KBM-7 (cell line): Measurements from ENCODE around the gene SSRP1.
A peak's percentile ranks its signal among the peaks of the same experiment; 100 is the strongest.

Experiments
- DNase-seq: peaks from one replicate; pipeline ENCODE4 v3.0.0-alpha.2; 2015
- in situ Hi-C: fragments of 300-500 bp; cut with MboI; formaldehyde crosslinking; loops from 2 replicates; pipeline ENCODE4 v1.14.3; 2020; ENCODE audit warnings: low sequenced_read_pairs, low pct_unique_long_range_greater_than_20kb, mixed read lengths

SSRP1 gene

GRCh38 chr11:57323167-57323854 lies 12.4 kb downstream of the SSRP1 start:
- no peak for DNase-seq
- in situ Hi-C loops = no loop called here

- no peak for DNase-seq
Measured at GRCh38 chr11:57322256-57323166, 13.2 kb downstream of the SSRP1 start.

GRCh38 chr11:57321388-57322255 lies 14.1 kb downstream of the SSRP1 start:
- peak; percentile 31 for DNase-seq
- in situ Hi-C loops = no loop called here

More at GRCh38 chr11:57322256-57323166, 13.2 kb downstream of the SSRP1 start:
- in situ Hi-C loops = no loop called here

GRCh38 chr11:57320719-57321387 lies 14.8 kb downstream of the SSRP1 start:
- DNase-seq = no peak
- in situ Hi-C loops = no loop called here

- in situ Hi-C loops = no loop called here
- DNase-seq = no peak
Measured at GRCh38 chr11:57320067-57320718, 15.5 kb downstream of the SSRP1 start.

- in situ Hi-C loops = no loop called here
- no peak for DNase-seq
Measured at GRCh38 chr11:57318178-57318577, 17.5 kb downstream of the SSRP1 start.

- no peak for DNase-seq
- in situ Hi-C loops = no loop called here
Measured at GRCh38 chr11:57316017-57316416, 19.7 kb downstream of the SSRP1 start.

- in situ Hi-C loops = no loop called here
- DNase-seq = peak; percentile 89
Measured at GRCh38 chr11:57315491-57315890, 20.2 kb downstream of the SSRP1 start.

GRCh38 chr11:57314221-57314973 lies 21.3 kb downstream of the SSRP1 start:
- in situ Hi-C loops = no loop called here
- no peak for DNase-seq

GRCh38 chr11:57313788-57314135 lies 21.9 kb downstream of the SSRP1 start:
- DNase-seq = no peak
- in situ Hi-C loops = no loop called here

GRCh38 chr11:57313071-57313787 lies 22.5 kb downstream of the SSRP1 start:
- no peak for DNase-seq
- in situ Hi-C loops = no loop called here

- no peak for DNase-seq
- in situ Hi-C loops = no loop called here
Measured at GRCh38 chr11:57312511-57313021, 23.1 kb downstream of the SSRP1 start.

- in situ Hi-C loops = no loop called here
- peak; percentile 78 for DNase-seq
Measured at GRCh38 chr11:57311109-57311936, 24.4 kb downstream of the SSRP1 start.

GRCh38 chr11:57310630-57311086 lies 25.0 kb downstream of the SSRP1 start:
- DNase-seq = no peak
- in situ Hi-C loops = no loop called here

- no peak for DNase-seq
- in situ Hi-C loops = no loop called here
Measured at GRCh38 chr11:57310091-57310490, 25.6 kb downstream of the SSRP1 start.
